Measurements from ENCODE around the gene HSPA1A.
A peak's percentile ranks its signal among the peaks of the same experiment; 100 is the strongest.
"Not testable (repeated sequence)": the region's sequence is repeated elsewhere in the genome, so short reads cannot be mapped to it uniquely, and the experiment has no call there.

The HSPA1A gene

DNA sequence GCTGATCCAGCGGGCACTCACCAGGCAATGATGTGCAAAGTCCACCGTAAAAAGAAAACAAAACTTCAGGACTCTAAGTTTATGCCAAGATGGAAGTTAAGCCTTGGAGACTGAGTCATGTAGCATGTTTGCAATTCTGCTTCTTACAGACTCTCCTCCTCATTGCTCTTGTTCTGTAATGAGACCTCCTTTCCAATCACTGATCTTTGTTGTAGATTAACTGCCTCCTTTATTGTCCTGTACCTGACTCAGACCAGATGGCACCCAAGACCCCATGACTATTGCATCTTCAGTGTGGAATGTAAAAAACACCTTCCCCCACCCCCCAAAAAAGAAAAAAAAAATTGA is 36.1 kb downstream of the HSPA1A start:
- H3K4me3 ChIP-seq (ENCODE audit: low read depth, low read length): no peak overlapping the region

DNA sequence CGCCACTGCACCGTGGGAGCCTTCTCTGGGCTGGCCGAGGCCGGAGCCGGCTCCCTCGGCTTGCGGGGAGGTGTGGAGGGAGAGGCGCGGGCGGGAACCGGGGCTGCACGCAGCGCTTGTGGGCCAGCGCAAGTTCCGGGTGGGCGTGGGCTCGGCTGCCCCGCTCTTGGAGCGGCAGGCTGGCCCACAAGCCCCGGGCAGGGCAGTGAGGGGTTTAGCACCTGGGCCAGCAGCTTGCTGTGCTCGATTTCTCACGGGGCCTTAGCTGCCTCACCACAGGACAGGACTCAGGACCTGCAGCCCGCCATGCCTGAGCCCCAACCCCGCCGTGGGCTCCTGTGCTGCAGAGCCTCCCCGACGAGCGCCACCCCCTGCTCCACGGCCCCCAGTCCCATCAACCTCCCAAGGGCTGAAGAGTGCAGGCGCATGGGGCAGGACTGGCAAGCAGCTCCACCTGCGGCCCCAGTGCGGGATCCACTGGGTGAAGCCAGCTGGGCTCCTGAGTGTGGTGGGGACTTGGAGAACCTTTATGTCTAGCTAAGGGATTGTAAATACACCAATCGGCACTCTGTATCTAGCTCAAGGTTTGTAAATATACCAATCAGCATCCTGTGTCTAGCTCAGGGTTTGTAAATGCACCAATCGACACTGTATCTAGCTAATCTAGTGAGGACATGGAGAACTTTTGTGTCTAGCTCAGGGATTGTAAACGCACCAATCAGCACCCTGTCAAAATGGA is 36.8 kb downstream of the HSPA1A start:
- not testable (repeated sequence) for H3K27me3 ChIP-seq (ENCODE audit: insufficient read depth, low read depth, severe bottlenecking); H3K4me3 ChIP-seq (ENCODE audit: low read depth, low read length); DNase-seq
- H3K36me3 ChIP-seq: peaks cover 15% of the 10 kb centered on the region
- H3K27ac ChIP-seq: 0 out of 2 replicates have a peak overlapping the region, but pooled peaks have one; percentile 5
- peaks cover 11% of the 10 kb centered on the region for H3K9me3 ChIP-seq (ENCODE audit: severe bottlenecking)

More for the DNA sequence above, 36.1 kb downstream of the HSPA1A start:
- peaks cover 12% of the 10 kb centered on the region for H3K36me3 ChIP-seq
- H3K9me3 ChIP-seq (ENCODE audit: severe bottlenecking): peaks cover 11% of the 10 kb centered on the region
- H3K27me3 ChIP-seq (ENCODE audit: insufficient read depth, low read depth, severe bottlenecking): no peaks in the 10 kb centered on the region
- H3K27ac ChIP-seq: 0 out of 2 replicates have a peak overlapping the region, but pooled peaks have one; percentile 5
- TF ChIP-seq, protein P1, sequence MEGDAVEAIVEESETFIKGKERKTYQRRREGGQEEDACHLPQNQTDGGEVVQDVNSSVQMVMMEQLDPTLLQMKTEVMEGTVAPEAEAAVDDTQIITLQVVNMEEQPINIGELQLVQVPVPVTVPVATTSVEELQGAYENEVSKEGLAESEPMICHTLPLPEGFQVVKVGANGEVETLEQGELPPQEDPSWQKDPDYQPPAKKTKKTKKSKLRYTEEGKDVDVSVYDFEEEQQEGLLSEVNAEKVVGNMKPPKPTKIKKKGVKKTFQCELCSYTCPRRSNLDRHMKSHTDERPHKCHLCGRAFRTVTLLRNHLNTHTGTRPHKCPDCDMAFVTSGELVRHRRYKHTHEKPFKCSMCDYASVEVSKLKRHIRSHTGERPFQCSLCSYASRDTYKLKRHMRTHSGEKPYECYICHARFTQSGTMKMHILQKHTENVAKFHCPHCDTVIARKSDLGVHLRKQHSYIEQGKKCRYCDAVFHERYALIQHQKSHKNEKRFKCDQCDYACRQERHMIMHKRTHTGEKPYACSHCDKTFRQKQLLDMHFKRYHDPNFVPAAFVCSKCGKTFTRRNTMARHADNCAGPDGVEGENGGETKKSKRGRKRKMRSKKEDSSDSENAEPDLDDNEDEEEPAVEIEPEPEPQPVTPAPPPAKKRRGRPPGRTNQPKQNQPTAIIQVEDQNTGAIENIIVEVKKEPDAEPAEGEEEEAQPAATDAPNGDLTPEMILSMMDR (IDR thresholded peaks at IDR 0.05; ENCODE audit: low read depth, low read length): no peak
- DNase-seq: no peak

DNA sequence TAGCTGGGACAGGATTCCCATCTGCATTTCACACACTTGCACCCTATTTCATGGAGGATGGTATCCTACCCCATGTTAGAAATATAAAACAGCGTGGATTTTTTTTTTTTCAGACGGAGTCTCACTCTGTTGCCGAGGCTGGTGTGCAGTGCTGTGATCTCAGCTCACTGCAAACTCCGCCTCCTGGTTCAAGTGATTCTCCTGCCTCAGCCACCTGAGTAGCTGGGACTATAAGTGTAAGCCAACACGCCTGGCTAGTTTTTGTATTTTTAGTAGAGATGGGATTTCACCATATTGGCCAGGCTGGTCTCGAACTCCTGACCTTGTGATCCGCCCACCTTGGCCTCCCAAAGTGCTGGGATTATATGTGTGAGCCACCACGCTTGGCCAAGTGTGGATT is 42.4 kb downstream of the HSPA1A start:
- H3K36me3 ChIP-seq: peaks cover 43% of the 10 kb centered on the region
- not testable (repeated sequence) for H3K4me3 ChIP-seq (ENCODE audit: low read depth, low read length); H3K27ac ChIP-seq; H3K9me3 ChIP-seq (ENCODE audit: severe bottlenecking); H3K27me3 ChIP-seq (ENCODE audit: insufficient read depth, low read depth, severe bottlenecking); DNase-seq

DNA sequence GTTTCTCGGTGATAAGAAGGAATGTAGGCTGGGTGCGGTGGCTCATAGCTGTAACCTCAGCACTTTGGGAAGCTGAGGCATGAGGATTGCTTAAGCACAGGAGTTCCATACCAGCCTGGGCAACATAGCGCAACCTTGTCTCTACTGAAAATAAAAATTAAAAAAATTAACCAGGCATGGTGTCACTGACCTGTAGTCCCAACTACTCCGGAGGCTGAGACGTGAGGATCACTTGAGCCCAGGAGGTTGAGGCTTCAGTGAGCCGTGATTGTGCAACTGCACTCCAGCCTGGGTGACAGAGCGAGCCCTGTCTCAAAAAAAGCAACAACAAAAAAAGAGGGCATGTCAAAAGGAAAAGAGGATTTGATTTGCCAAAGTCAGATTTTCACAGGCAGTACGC is 43.4 kb downstream of the HSPA1A start:
- TF ChIP-seq, protein P1 (IDR thresholded peaks at IDR 0.05; ENCODE audit: low read depth, low read length): no peak
- H3K27me3 ChIP-seq (ENCODE audit: insufficient read depth, low read depth, severe bottlenecking): no peaks in the 10 kb centered on the region
- H3K4me3 ChIP-seq (ENCODE audit: low read depth, low read length): no peak overlapping the region

DNA sequence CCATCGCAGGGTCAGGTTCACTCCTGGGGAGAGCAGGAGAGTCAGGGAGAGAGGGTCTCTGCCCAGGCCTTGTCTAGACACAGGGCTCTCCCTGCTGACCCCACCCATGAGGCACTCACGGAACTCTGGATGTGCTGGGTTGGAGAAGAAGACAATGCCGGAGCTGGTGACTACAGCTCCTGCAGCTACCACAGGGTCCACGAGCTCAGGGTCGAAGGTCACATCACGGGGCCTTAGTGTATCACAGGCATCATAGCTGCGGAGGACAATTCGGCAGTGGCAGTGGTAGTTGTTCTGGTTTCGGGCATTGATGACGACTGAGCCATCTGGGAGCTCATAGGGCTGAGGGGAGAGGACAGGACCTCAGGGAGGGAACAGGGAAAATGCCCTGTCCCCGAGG is 44.6 kb downstream of the HSPA1A start:
- no peak overlapping the region for H3K27ac ChIP-seq
- TF ChIP-seq, protein P1 (IDR thresholded peaks at IDR 0.05; ENCODE audit: low read depth, low read length): no peak

More for the DNA sequence above, 43.4 kb downstream of the HSPA1A start:
- Histone ChIP-seq H3K27ac (no peak overlapping the region), H3K36me3 (peaks cover 41% of the 10 kb centered on the region), H3K9me3 (ENCODE audit: severe bottlenecking) (peaks cover 2% of the 10 kb centered on the region)
- no peak for DNase-seq

DNA sequence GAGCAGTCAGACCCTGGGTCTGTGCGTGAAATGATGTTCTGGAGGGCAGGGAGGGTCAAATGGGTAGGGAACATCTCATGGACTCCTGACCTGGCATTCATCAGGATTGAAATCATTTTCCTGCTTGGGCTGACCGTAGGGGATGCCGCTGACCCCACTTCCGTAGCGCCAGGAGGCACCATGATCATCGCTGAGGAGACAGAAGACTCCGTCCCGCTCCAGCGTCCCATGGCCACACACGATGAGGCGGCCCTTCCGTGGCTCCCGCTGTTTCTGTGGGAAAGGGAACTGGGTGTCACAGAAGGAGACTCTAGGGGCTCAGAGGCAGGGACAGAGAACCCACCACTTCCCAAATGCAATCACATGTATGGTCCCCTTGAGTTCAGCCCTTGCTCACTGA is 45.0 kb downstream of the HSPA1A start:
- Histone ChIP-seq H3K27me3 (ENCODE audit: insufficient read depth, low read depth, severe bottlenecking) (no peaks in the 10 kb centered on the region), H3K36me3 (peaks cover 39% of the 10 kb centered on the region), H3K9me3 (ENCODE audit: severe bottlenecking) (no peaks in the 10 kb centered on the region), H3K4me3 (ENCODE audit: low read depth, low read length) (no peak overlapping the region), H3K27ac (no peak overlapping the region)
- DNase-seq: no peak
- TF ChIP-seq, protein P1 (IDR thresholded peaks at IDR 0.05; ENCODE audit: low read depth, low read length): no peak

More for the DNA sequence above, 44.6 kb downstream of the HSPA1A start:
- H3K27me3 ChIP-seq (ENCODE audit: insufficient read depth, low read depth, severe bottlenecking): no peaks in the 10 kb centered on the region
- peaks cover 2% of the 10 kb centered on the region for H3K9me3 ChIP-seq (ENCODE audit: severe bottlenecking)
- no peak overlapping the region for H3K4me3 ChIP-seq (ENCODE audit: low read depth, low read length)
- peaks cover 41% of the 10 kb centered on the region for H3K36me3 ChIP-seq
- no peak for DNase-seq

DNA sequence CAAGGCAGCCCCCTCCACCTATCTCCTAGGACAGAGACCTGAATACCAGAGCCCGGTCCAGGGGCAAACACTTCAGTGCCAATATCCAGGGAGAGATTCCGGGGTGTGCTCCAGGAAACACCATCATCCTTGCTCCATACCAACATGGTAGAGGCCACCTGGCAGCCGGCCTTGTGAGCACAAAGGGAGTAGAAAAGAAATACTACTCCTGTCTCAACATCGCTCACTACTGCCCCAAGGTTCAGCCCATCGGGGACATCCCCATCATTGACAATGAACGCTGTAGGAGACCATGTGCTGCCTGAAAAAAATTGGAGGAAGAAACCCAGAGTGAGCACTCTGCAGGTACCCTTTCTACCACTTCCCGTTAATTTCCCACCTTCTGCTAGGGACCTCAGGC is 45.8 kb downstream of the HSPA1A start:
- DNase-seq: no peak
- Histone ChIP-seq H3K36me3 (peaks cover 34% of the 10 kb centered on the region), H3K27ac (no peak overlapping the region), H3K27me3 (ENCODE audit: insufficient read depth, low read depth, severe bottlenecking) (no peaks in the 10 kb centered on the region), H3K9me3 (ENCODE audit: severe bottlenecking) (no peaks in the 10 kb centered on the region), H3K4me3 (ENCODE audit: low read depth, low read length) (no peak overlapping the region)
- TF ChIP-seq, protein P1 (IDR thresholded peaks at IDR 0.05; ENCODE audit: low read depth, low read length): no peak
